ENCODE data around the gene ENTPD6.

GRCh38 chr20:25272223-25273000, 76.9 kb downstream of the ENTPD6 start:
- TF ChIP-seq CTCF (tag by site-specific recombination; IDR thresholded peaks at IDR 0.05): no peak
- TF ChIP-seq, protein P1, sequence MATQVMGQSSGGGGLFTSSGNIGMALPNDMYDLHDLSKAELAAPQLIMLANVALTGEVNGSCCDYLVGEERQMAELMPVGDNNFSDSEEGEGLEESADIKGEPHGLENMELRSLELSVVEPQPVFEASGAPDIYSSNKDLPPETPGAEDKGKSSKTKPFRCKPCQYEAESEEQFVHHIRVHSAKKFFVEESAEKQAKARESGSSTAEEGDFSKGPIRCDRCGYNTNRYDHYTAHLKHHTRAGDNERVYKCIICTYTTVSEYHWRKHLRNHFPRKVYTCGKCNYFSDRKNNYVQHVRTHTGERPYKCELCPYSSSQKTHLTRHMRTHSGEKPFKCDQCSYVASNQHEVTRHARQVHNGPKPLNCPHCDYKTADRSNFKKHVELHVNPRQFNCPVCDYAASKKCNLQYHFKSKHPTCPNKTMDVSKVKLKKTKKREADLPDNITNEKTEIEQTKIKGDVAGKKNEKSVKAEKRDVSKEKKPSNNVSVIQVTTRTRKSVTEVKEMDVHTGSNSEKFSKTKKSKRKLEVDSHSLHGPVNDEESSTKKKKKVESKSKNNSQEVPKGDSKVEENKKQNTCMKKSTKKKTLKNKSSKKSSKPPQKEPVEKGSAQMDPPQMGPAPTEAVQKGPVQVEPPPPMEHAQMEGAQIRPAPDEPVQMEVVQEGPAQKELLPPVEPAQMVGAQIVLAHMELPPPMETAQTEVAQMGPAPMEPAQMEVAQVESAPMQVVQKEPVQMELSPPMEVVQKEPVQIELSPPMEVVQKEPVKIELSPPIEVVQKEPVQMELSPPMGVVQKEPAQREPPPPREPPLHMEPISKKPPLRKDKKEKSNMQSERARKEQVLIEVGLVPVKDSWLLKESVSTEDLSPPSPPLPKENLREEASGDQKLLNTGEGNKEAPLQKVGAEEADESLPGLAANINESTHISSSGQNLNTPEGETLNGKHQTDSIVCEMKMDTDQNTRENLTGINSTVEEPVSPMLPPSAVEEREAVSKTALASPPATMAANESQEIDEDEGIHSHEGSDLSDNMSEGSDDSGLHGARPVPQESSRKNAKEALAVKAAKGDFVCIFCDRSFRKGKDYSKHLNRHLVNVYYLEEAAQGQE (tag by site-specific recombination; IDR thresholded peaks at IDR 0.05): no peak
- TF ChIP-seq ZBTB8A (tag by site-specific recombination; IDR thresholded peaks at IDR 0.05): no peak
- no peak for TF ChIP-seq ZBTB1 (tag by site-specific recombination; IDR thresholded peaks at IDR 0.05)
- TF ChIP-seq ZNF184 (tag by site-specific recombination; IDR thresholded peaks at IDR 0.05): no peak
- TF ChIP-seq ZNF10 (tag by site-specific recombination; IDR thresholded peaks at IDR 0.05): no peak
- TF ChIP-seq, protein P2, sequence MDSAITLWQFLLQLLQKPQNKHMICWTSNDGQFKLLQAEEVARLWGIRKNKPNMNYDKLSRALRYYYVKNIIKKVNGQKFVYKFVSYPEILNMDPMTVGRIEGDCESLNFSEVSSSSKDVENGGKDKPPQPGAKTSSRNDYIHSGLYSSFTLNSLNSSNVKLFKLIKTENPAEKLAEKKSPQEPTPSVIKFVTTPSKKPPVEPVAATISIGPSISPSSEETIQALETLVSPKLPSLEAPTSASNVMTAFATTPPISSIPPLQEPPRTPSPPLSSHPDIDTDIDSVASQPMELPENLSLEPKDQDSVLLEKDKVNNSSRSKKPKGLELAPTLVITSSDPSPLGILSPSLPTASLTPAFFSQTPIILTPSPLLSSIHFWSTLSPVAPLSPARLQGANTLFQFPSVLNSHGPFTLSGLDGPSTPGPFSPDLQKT (IDR thresholded peaks at IDR 0.05; ENCODE audit: borderline replicate concordance, low read depth, low read length): no peak
- no peak for TF ChIP-seq ZNF747 (tag by site-specific recombination; IDR thresholded peaks at IDR 0.05)

Measured in HEK293 (cell line).